Neural progenitor cell (in vitro differentiated cells): Measurements from ENCODE around the gene ADAP2. TPM values are rescaled to one million over a fixed set of nuclear protein-coding genes. Genes with fewer than 3 reads are reported as not detected.

Experiments used
- DNase-seq: peaks from one replicate; pipeline ENCODE4 v3.0.0-alpha.2; 2016; ENCODE audit warnings: low spot score
- H2AFZ ChIP-seq: fragments of 200-600 bp; sonication (generic); replicated peaks from 2 replicates; pipeline ENCODE4 v1.6.1; 2016; ENCODE audit warnings: antibody characterized with exemption
- H3F3A ChIP-seq: fragments of 200-600 bp; sonication (generic); 2 replicates; pipeline ENCODE4 v1.6.1; 2016; ENCODE audit warnings: antibody characterized with exemption, low read depth
- H3K27ac ChIP-seq: fragments of 200-600 bp; sonication (generic); 2 replicates; pipeline ENCODE4 v1.5.1; 2016; ENCODE audit warnings: mild to moderate bottlenecking
- H3K27me3 ChIP-seq: fragments of 200-600 bp; sonication (generic); 2 replicates; pipeline ENCODE4 v1.6.1; 2016; ENCODE audit warnings: mild to moderate bottlenecking, moderate library complexity
- H3K36me3 ChIP-seq: fragments of 200-600 bp; sonication (generic); 2 replicates; pipeline ENCODE4 v1.5.1; 2016
- H3K4me1 ChIP-seq: fragments of 200-600 bp; sonication (generic); 2 replicates; pipeline ENCODE4 v1.6.1; 2016; ENCODE audit warnings: mixed run types
- H3K4me2 ChIP-seq: fragments of 200-600 bp; sonication (generic); 2 replicates; pipeline ENCODE4 v1.6.1; 2016
- H3K4me3 ChIP-seq: fragments of 200-600 bp; sonication (generic); 2 replicates; pipeline ENCODE4 v1.5.1; 2016
- H3K79me2 ChIP-seq: fragments of 200-600 bp; sonication (generic); 2 replicates; pipeline ENCODE4 v1.6.1; 2016; ENCODE audit warnings: low read depth
- H3K9ac ChIP-seq: fragments of 200-600 bp; sonication (generic); 2 replicates; pipeline ENCODE4 v1.6.1; 2016
- H3K9me3 ChIP-seq: fragments of 200-600 bp; sonication (generic); 2 replicates; pipeline ENCODE4 v1.5.1; 2016; ENCODE audit warnings: low read depth
- H4K20me1 ChIP-seq: fragments of 200-600 bp; sonication (generic); 2 replicates; pipeline ENCODE4 v1.6.1; 2016; ENCODE audit warnings: low read depth
- H3K27ac Mint-ChIP-seq: 3 replicates; pipeline ENCODE4 v1.8.0; 2021; ENCODE audit warnings: mixed read lengths
- H3K27me3 Mint-ChIP-seq: 2 replicates; pipeline ENCODE4 v1.8.0; 2022; ENCODE audit warnings: low read depth, mild to moderate bottlenecking, inconsistent platforms, moderate library complexity, mixed read lengths; ENCODE audit not compliant: insufficient read depth
- H3K36me3 Mint-ChIP-seq: 3 replicates; pipeline ENCODE4 v1.8.0; 2021; ENCODE audit warnings: mixed read lengths
- H3K4me1 Mint-ChIP-seq: 3 replicates; pipeline ENCODE4 v1.8.0; 2021; ENCODE audit warnings: mixed read lengths
- H3K4me3 Mint-ChIP-seq: 3 replicates; pipeline ENCODE4 v1.8.0; 2021; ENCODE audit warnings: mild to moderate bottlenecking, moderate library complexity, mixed read lengths
- H3K9me3 Mint-ChIP-seq: 3 replicates; pipeline ENCODE4 v1.8.0; 2020; ENCODE audit warnings: mixed read lengths
- EZH2 ChIP-seq: fragments of 200-600 bp; sonication (generic); IDR thresholded peaks from 2 replicates; pipeline ENCODE4 v1.6.1; 2017; ENCODE audit warnings: antibody characterized with exemption, mild to moderate bottlenecking, moderate library complexity
- EZH2phosphoT487 ChIP-seq: fragments of 200-600 bp; sonication (generic); IDR thresholded peaks from 2 replicates; pipeline ENCODE4 v1.6.1; 2017; ENCODE audit warnings: antibody characterized with exemption
- total RNA-seq: library from RNA; depleted of rRNA; stranded (reverse); fragments of >200 nt; gene quantifications from 2 replicates; pipeline ENCODE4 v1.2.3, GENCODE V29; 2015; ENCODE audit warnings: low replicate concordance
- TF ChIP-seq, protein P1 (sequence below): fragments of 200-600 bp; sonication (generic); IDR thresholded peaks from 2 replicates; pipeline ENCODE4 v1.5.1; 2017; ENCODE audit warnings: antibody characterized with exemption, mild to moderate bottlenecking

ADAP2 gene
- total RNA-seq, 1 donor from 2014 or later: 0.99 TPM

DNA sequence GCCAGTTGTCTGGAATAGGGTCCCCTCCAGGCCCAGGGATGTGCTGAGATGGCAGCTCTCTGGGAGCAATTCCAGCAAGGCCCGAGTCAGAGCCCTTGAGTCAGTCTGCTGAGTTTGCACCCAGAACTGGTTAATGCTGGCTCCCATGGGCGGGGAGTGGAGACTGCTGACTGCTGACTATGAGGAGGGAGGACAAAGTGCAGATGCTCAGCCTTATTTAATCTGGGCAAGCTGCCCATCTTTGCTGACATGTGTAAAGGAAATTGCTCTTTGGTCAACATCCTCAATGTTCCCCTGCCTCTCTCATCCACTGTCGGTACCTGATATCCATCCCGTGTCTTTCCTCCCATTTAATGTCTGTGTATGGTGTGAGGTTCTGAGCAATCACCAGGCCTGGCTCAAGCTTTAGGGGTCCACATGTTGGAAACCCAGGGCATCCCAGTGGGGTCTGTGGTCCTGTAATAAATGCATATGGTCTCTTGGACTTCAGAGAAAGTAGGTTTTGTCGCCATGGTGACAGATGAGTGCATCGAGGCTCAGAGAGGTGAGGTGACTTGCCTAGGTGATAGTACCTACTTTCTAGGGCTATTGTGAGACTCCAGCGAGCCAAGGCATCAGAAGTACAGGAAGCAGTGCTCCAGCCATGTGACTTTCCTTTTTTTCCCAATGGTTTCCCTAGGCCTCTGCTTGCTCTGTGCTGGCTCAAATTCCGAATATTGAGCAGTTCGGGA is 29.1 kb downstream of the ADAP2 start:
- H3K27ac Mint-ChIP-seq: no peak overlapping the region
- Histone ChIP-seq H4K20me1 (no peaks in the 10 kb centered on the region), H3K4me3 (no peak overlapping the region), H3K27ac (no peak overlapping the region), H3F3A (no peaks in the 10 kb centered on the region), H3K27me3 (no peaks in the 10 kb centered on the region), H2AFZ (no peak overlapping the region), H3K9ac (no peak overlapping the region), H3K4me2 (no peak overlapping the region), H3K9me3 (no peaks in the 10 kb centered on the region), H3K4me1 (no peaks in the 10 kb centered on the region), H3K36me3 (no peaks in the 10 kb centered on the region), H3K79me2 (no peaks in the 10 kb centered on the region)
- DNase-seq: no peak
- no peaks in the 10 kb centered on the region for H3K9me3 Mint-ChIP-seq
- H3K4me3 Mint-ChIP-seq: no peak overlapping the region
- peaks cover 7% of the 10 kb centered on the region for H3K27me3 Mint-ChIP-seq
- no peak for TF ChIP-seq EZH2phosphoT487
- TF ChIP-seq, protein P1, sequence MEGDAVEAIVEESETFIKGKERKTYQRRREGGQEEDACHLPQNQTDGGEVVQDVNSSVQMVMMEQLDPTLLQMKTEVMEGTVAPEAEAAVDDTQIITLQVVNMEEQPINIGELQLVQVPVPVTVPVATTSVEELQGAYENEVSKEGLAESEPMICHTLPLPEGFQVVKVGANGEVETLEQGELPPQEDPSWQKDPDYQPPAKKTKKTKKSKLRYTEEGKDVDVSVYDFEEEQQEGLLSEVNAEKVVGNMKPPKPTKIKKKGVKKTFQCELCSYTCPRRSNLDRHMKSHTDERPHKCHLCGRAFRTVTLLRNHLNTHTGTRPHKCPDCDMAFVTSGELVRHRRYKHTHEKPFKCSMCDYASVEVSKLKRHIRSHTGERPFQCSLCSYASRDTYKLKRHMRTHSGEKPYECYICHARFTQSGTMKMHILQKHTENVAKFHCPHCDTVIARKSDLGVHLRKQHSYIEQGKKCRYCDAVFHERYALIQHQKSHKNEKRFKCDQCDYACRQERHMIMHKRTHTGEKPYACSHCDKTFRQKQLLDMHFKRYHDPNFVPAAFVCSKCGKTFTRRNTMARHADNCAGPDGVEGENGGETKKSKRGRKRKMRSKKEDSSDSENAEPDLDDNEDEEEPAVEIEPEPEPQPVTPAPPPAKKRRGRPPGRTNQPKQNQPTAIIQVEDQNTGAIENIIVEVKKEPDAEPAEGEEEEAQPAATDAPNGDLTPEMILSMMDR: no peak
- no peak for TF ChIP-seq EZH2
- H3K36me3 Mint-ChIP-seq: no peaks in the 10 kb centered on the region
- H3K4me1 Mint-ChIP-seq: no peaks in the 10 kb centered on the region

DNA sequence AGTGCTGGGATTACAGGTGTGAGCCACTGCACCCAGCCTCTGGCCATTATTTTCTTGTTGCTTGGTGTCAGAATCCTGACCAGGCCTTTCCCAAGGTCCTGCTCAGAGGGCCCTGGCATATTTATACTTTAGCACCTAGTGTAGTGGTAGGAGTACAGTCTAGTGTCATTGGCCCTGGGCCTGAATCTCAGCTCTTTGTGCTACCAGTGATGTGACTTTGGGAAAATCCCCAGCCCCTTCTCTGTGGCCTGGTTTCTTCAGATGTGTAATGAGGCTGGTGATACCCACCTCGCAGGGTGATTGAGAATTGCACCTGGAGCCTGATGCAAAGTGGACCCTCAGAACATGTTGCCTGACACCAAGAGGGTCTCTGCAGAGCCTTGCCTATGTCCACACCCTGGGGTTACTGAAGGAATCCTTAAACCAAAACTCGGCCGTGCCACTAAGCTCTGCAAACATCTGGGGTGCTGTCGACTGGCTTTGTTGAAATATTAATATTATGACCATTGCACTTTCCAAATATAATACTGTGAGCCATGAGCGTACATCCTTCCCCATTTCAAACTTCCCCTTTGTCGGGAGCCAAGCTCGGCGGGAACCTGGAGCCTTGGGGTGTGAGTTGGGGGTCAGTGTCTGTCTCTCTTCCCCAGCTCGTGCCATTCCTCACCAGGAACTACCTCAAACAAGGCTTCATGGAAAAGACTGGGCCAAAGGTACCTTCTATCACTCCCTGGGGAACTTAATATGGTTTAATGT is 31.1 kb downstream of the ADAP2 start:
- Mint-ChIP-seq H3K9me3 (no peaks in the 10 kb centered on the region), H3K27ac (peak overlapping the region; percentile 29), H3K4me3 (no peak overlapping the region), H3K36me3 (no peaks in the 10 kb centered on the region), H3K4me1 (peaks cover 14% of the 10 kb centered on the region), H3K27me3 (peaks cover 4% of the 10 kb centered on the region)
- H3K4me3 ChIP-seq: no peak overlapping the region
- H3F3A ChIP-seq: no peaks in the 10 kb centered on the region
- no peak for DNase-seq
- H3K4me1 ChIP-seq: peaks cover 11% of the 10 kb centered on the region
- no peaks in the 10 kb centered on the region for H3K9me3 ChIP-seq
- no peak overlapping the region for H3K4me2 ChIP-seq
- H3K79me2 ChIP-seq: no peaks in the 10 kb centered on the region
- H2AFZ ChIP-seq: no peak overlapping the region
- H4K20me1 ChIP-seq: no peaks in the 10 kb centered on the region
- H3K27ac ChIP-seq: no peak overlapping the region
- TF ChIP-seq, protein P1: no peak
- no peak for TF ChIP-seq EZH2phosphoT487
- no peak for TF ChIP-seq EZH2
- H3K9ac ChIP-seq: no peak overlapping the region
- no peaks in the 10 kb centered on the region for H3K36me3 ChIP-seq
- no peaks in the 10 kb centered on the region for H3K27me3 ChIP-seq

- H3K4me1 ChIP-seq: peaks cover 11% of the 10 kb centered on the region
- Mint-ChIP-seq H3K27ac (no peak overlapping the region), H3K4me1 (peaks cover 14% of the 10 kb centered on the region), H3K9me3 (no peaks in the 10 kb centered on the region), H3K36me3 (no peaks in the 10 kb centered on the region), H3K4me3 (no peak overlapping the region), H3K27me3 (peaks cover 3% of the 10 kb centered on the region)
- no peak overlapping the region for H3K9ac ChIP-seq
- no peaks in the 10 kb centered on the region for H3K9me3 ChIP-seq
- H3K36me3 ChIP-seq: no peaks in the 10 kb centered on the region
- H3K79me2 ChIP-seq: no peaks in the 10 kb centered on the region
- no peaks in the 10 kb centered on the region for H3F3A ChIP-seq
- H4K20me1 ChIP-seq: no peaks in the 10 kb centered on the region
- DNase-seq: no peak
- no peak overlapping the region for H3K4me3 ChIP-seq
- no peak overlapping the region for H3K27ac ChIP-seq
- H3K4me2 ChIP-seq: no peak overlapping the region
- no peak overlapping the region for H2AFZ ChIP-seq
- TF ChIP-seq EZH2 (no peak), EZH2phosphoT487 (no peak)
- TF ChIP-seq, protein P1: no peak
- no peaks in the 10 kb centered on the region for H3K27me3 ChIP-seq
These were observed 32.5 kb downstream of the ADAP2 start for GRCh38 chr17:30954046-30954830.
